ENCODE measurements around the gene ZNF496.
A peak's percentile ranks its signal among the peaks of the same experiment; 100 is the strongest.
"Not testable (repeated sequence)": the region's sequence is repeated elsewhere in the genome, so short reads cannot be mapped to it uniquely, and the experiment has no call there.

ZNF496 gene

GRCh38 chr1:247359559-247359958, 27.9 kb upstream of the ZNF496 start:
- DNase-seq (ENCODE audit: low read depth) = no peak

- DNase-seq (ENCODE audit: low read depth) = no peak
Measured at GRCh38 chr1:247358920-247359319, 27.3 kb upstream of the ZNF496 start.

GRCh38 chr1:247357781-247358211, 26.1 kb upstream of the ZNF496 start:
- DNase-seq (ENCODE audit: low read depth) = no peak

- no peak for DNase-seq (ENCODE audit: low read depth)
Measured at GRCh38 chr1:247357052-247357780, 25.5 kb upstream of the ZNF496 start.

GRCh38 chr1:247355160-247355559, 23.5 kb upstream of the ZNF496 start:
- not testable (repeated sequence) for DNase-seq (ENCODE audit: low read depth)

GRCh38 chr1:247352175-247352574, 20.5 kb upstream of the ZNF496 start:
- DNase-seq (ENCODE audit: low read depth) = no peak

GRCh38 chr1:247350587-247350986, 18.9 kb upstream of the ZNF496 start:
- DNase-seq (ENCODE audit: low read depth) = no peak

GRCh38 chr1:247347477-247348222, 16.0 kb upstream of the ZNF496 start:
- DNase-seq (ENCODE audit: low read depth) = no peak

GRCh38 chr1:247345881-247346280, 14.2 kb upstream of the ZNF496 start:
- no peak for DNase-seq (ENCODE audit: low read depth)

- no peak for DNase-seq (ENCODE audit: low read depth)
Measured at GRCh38 chr1:247343801-247344200, 12.1 kb upstream of the ZNF496 start.

- no peak for DNase-seq (ENCODE audit: low read depth)
Measured at GRCh38 chr1:247338723-247339275, 7.1 kb upstream of the ZNF496 start.

GRCh38 chr1:247337961-247338360, 6.3 kb upstream of the ZNF496 start:
- DNase-seq (ENCODE audit: low read depth) = no peak

- no peak for DNase-seq (ENCODE audit: low read depth)
Measured at GRCh38 chr1:247337250-247337746, 5.6 kb upstream of the ZNF496 start.

- DNase-seq (ENCODE audit: low read depth) = no peak
Measured at GRCh38 chr1:247336390-247336789, 4.7 kb upstream of the ZNF496 start.

- DNase-seq (ENCODE audit: low read depth) = no peak
Measured at GRCh38 chr1:247335882-247336281, 4.2 kb upstream of the ZNF496 start.

- no peak for DNase-seq (ENCODE audit: low read depth)
Measured at GRCh38 chr1:247334378-247335133, 2.9 kb upstream of the ZNF496 start.

GRCh38 chr1:247332623-247333361, 1.1 kb upstream of the ZNF496 start:
- DNase-seq (ENCODE audit: low read depth) = no peak

- DNase-seq (ENCODE audit: low read depth) = peak; percentile 35
Measured at GRCh38 chr1:247332215-247332622, 552 bp upstream of the ZNF496 start.

GRCh38 chr1:247331172-247331524, 519 bp downstream of the ZNF496 start:
- peak; percentile 39 for DNase-seq (ENCODE audit: low read depth)

GRCh38 chr1:247330548-247331171, 1.0 kb downstream of the ZNF496 start:
- no peak for DNase-seq (ENCODE audit: low read depth)

GRCh38 chr1:247329097-247329617, 2.5 kb downstream of the ZNF496 start:
- no peak for DNase-seq (ENCODE audit: low read depth)

All from activated gamma-delta T cell treated with anti-CD3 and anti-CD28 coated beads, Interleukin-2, amount 50 U/mL, for 16 hours (primary cell).